HG03135 (cell line): ENCODE data around the gene SCAMP1.

Experiments used
- ATAC-seq: cut with Tn5 transposase; IDR thresholded peaks from one replicate; pipeline ENCODE4 v1.9.1; 2021; ENCODE audit warnings: mild to moderate bottlenecking, moderate library complexity; ENCODE audit not compliant: unreplicated experiment

Gene SCAMP1

DNA sequence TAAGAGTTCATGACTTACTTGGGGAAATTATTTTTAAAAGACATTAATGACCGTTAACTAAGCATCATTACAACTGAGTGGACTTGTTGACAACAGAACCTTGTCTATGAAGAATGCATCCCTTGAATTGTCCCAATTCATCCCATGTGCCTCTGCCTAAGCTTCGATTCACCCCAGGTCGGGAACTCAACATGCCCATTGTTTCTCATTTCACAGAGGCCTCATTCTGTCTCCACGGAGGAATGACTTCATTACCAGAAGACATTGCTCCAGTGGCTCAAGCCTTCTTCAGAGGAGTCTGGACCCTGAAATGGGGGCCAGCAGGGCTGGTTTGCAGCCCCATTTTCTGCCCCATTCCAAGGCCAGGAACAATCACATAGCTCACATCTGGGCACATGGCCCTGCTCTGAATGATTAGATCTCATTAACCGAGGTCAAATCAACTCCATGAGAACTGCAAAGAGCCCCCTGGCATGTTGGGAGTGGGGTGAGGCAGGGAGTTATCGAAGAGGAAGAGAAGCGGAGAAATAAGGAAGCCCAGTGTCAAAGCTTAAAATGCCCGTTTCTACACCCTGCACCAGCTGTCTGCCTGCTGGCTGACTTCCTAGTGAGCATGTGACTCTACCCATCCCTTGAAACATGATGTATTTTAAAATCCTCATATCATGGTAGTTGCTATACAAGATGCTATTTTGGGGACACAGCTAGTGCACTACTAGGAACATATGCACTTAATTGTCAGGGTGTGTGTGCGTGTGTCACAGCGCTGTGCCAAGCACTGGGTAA lies 150.9 kb downstream of the SCAMP1 start:
- no peak for ATAC-seq

DNA sequence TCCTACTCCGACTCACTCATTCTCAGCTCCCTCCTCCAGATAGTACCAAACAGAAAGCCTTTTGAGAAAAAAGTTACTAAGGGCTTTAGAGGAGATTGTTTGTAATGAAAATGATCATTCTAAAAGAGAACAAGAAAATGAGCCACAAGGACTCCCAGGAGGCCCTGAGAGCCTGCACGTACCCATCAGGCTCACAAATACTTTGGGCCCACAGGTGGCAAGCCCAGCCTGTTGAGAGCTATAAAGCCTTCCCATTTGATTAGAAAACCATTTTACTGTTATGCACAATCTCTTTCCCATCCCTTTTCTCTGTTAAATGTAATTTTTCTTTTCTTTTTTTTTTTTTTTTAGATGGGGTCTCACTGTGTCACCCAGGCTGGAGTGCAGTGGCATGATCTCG lies 152.0 kb downstream of the SCAMP1 start:
- no peak for ATAC-seq

DNA sequence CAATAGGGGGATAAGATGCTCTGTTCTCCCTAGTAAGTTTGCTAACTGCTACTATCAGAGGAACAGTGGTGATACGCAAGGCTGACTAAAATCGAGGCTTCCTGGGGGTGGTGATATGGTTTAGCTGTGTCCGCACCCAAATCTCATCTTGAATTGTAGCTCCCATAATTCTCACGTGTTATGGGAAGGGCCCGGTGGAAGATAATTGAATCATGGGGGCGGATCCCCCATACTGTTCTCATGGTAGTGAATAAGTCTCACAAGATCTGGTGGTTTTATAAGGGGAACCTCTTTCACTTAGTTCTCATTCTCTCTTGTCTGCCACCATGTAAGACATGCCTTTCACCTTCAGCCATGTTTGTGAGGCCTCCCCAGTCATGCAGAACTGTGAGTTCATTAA lies 153.0 kb downstream of the SCAMP1 start:
- ATAC-seq: no peak

DNA sequence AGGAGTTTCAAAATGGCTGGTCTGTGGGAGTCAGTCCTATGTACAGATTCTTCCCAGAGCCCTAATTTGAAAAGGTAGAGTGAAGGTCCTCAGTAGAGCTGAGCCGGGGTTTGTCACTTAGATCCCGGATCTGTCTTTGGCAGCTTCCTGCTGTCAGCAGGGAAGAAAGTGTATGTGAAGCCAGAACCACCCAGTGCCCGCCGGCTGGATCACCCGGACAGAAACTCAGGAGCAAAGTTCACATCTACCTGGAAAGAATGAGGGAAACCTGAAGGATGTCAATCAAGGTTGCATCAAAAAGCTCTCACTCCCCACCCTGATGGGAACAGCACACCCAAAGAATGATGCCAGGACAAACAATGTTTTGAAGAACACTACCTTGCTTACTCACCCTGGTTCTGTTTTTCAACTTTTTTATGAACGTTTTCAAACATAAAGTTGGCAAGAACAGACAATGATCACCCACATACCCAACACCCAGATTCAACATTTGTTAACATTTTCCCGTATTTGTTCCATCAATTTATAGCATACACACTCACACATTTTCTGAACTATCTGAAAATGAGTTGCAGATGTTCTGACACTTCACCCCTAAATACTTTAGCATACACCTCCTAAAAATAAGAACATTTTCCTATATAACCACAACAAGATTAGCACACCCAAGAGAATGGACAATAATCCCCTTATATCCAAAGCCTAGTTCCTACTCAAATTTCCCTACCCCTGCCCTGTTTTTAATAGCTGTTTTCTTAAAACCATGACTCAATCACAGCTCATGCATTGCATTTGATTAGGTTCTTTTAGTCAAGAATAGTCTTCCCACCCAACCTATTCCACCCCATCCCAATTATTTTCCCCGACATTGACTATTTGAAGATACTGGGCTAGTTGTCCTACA lies 154.3 kb downstream of the SCAMP1 start:
- no peak for ATAC-seq

DNA sequence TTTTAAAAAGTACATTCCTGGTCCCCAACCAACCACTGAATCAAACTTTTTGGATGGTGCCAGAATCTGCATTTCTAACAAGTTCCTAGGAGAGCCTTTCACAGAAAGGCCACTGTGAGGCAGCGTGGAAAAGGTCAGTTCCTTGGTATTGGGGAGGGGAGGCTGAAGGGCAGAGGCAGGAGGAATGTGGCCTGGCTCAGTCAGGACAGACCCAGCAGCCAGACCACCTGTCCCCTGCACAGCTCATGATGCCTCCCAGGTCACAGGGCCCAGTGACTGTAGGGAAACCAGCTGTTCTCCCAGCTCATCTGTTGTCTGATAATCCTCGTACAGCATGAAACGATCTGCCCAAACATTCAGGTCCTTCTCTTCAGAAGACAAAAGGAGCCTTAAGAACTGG lies 155.3 kb downstream of the SCAMP1 start:
- ATAC-seq: no peak

DNA sequence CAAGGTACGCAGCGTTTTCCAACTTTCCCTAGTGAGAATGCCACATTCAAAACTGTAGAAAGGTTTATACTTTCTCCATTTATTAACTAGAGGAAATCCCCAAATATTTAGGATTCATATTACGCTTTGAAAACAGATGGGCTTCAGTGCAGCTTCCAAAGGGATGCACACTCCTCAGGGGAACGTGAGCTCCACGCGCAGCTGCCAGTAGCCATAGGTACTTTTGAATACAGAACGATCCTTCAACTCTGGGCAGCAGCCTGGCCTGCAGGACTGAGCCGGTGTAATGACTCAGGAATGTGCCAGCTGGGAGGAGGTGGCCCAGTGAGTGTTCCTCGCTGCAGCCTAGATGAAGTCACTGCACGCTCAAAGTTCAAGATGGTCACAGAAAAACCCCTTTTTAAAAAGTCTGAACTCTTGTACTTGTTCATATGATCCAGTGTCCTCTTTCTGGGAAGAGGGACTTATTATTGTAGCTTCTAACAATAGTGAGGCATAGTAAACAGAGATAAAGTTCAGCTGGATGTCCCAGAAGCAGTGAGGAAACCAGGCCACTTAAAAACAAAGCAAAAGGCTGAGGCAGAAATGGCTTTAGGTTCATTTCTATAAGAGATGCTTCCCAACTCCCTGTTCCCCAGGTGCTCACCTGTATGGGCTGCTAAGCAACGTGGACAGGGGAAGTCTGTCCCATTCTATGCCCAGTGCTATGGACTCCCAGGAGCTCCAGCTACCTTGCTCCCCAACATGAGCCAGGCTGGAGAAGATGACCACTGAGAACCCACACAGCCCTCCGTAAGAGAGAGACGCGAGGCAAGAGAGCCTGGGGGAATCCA lies 158.2 kb downstream of the SCAMP1 start:
- no peak for ATAC-seq

DNA sequence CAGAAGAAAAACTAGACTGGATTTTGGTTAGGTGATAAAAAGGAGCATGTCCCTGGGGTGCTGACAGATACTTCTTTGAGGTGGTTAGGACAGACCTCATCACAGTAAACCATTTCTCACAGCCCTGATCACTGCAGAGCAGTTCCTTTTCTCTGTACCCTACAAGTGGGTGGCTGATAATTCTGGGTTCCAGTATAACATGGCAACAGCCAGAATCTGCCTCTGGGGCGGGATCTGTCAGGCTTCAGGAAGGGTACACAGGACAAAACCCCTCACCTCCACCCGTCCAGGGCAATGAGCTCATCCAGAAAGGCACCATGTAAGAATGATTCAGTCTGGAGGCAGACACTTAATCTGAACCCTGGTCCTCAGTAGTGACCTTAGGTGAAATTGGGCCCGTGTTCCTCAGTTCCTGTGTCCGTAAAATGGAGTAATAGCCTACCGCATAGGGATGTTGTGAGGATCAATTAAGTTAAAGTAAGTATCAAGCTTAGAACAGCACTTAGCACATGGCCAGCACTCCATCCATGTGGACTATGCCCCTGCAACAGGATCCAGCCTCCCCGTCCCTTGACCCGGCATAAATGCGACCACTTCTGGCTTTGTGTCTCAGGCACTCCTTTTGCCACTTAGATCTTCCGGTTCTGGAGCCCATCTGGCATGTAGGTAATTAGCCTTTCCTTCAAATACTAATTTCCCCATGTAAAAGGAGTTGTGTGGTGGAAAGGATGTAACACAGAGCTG lies 159.0 kb downstream of the SCAMP1 start:
- ATAC-seq: no peak

DNA sequence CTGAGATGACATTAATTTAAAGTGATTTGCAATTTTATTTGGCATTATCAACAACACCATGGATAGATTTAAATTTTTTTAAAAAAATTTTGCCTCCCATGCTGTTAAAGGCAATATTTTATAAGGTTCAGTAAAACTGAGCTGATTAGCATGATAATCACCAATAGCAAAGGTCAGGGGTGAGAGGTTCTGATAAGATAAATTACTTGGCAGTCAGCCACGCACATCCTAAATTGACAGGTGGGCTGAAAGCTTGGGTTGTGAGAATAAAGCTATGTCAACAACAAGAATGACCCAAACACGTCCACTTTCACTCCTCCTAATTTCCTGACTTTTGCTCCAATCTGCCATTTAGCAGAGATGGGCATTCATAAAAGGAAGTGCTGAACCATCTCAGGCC lies 161.0 kb downstream of the SCAMP1 start:
- ATAC-seq: no peak

DNA sequence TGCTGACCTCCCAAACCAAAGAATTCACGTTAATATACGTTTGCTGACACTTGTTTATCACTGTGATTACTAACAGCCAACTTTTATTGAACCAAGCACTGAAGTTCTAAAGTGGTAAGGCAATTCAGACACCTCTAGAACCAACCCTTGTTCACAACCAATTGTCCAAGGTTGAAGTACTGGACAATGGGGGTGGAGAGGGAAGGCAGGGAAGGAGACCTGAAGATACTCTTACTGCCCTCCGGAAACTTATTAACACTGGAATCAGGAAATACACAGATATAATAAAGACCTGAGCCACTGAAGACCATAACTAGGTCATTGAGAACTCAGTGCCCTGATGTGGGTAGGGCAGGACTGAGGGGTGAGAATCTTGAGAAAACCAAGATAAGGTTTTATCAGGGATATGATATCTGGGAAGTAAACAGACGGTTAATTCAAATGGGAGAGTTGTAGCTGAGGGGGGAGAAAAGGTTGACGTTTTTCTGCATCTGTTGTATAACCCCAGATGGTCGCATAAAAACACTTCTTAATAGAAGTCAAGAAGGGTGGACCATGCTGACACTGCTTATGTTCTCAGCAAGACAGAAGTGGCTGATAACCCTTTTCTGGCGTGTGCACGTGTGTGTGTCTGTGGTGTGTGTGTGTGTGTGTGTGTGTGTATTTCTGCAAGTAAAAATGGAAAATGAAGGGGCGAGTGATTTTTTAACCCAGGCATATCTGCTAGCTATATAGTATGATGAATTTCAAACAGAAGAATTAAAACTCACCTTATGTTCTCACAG lies 162.3 kb downstream of the SCAMP1 start:
- ATAC-seq: no peak

DNA sequence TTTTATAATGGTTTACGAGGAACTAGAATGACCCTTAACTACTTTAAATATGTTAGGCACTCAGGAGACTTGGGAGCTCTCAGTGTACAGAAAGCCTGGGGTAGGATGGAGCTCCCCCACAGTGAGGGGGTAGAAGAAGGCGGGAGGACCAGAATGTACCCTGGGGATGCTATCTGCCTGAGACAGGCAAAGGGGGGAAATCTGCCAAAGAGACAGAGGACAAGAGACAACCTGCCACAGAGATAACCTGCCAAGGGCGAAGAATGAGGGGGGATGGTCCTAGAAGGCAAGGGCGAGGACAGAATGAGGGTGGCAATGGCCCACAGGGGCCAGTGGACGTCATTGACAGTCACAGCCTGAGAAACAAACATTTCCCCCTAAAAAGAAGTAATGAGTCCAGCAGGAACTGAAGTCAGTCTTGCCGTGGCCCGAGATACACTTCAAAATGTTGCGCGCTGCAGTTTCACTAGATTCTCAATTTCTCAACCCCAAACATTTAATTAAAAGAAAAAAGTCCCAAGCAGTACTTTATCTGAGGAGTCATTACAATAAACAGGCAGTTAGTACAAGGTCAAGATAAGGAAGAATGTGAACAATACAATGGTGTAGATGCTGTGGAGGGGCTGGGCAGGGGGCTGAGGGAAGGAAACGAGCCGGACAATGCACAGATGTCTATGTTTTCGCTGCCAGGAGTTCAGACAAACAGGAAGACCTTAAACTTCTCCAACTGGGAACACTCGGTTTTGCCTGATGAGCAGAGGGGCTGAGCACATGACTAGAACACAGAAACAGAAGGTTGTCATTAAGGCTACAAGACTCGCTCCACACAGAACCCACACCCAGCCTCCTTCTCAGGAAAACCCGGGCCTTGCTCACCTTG lies 163.1 kb downstream of the SCAMP1 start:
- ATAC-seq: no peak

DNA sequence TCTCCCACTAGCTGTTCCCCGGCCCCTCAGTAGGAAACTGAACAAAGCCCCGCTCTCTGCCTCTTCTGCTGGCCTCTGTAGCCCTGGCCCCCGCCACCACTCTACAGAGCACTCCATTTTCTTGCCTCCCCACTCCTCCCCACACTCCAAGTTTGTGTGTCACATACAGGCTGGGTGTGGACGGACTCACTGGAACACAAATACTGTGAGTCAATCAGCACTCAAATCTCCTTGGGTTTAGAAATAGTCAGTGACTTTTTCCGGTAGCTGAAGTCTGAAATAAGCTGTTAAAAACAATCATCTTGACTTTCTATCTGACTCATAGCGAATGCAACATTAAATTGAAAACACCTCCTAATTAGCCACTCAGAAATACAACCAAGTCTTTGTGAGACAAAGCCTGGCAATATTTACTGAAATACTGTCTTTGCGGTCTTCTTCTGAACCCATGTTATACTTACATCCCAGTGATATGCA lies 165.7 kb downstream of the SCAMP1 start:
- no peak for ATAC-seq

DNA sequence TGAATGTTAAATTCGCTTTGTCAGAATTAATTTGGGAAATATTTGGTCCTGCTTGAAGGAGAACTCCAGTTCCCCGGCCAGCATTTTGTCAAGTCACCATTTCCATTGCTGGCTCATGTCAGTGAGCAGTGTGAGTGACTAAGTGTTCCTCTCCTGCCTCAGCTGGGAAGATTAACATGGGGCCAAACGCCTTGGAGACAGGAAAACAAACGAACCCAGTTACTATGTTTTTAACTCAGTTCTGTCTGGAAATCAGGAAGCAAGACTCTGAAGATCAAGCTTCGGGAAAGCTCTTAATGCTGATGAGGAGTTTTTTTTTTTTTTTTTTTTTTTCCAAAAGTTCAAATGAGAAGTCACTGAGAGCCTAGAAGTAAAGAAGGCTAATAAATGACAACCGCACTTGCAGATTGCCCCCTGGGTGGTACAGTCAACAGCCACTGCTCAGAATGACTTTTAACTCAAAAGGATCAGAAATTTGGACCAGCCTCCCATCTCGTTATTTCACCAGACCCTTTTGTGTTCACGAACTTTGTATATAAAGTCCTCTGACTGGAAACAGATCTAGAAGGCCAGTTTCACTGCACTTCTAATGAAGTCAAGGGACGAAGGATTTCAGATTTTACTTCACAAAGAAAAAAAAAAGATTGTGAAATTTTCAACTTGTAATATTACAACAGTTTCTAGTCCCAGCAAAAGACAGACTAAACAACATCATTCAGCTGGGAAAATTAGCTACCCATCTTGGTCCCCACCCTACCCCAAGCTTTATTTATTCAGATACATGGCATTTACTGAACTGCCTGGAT lies 166.8 kb downstream of the SCAMP1 start:
- ATAC-seq: no peak

DNA sequence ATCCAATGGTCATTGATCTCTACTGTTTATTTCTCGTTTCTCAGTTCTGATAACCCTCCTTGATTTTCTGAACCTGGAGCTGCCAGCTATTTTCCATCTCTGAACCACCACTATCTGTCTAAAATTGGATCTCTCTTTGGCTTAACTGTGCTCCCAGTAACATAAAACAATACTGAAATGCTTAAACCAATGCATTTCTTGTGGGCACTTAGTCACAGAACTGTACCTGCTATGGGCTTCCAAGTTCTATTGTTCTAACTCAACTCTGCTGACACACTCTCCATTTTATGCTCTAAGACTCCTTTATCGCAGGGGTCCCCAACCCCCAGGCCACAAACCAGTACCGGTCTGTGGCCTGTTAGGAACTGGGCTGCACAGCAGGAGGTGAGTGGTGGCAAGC lies 167.5 kb downstream of the SCAMP1 start:
- no peak for ATAC-seq
